OCI-LY1 (cell line): Measurements from ENCODE around the gene SECTM1.

Source experiments
- EZH2 ChIP-seq: fragments of 200-600 bp; sonication (generic), shearing (Covaris generic); IDR thresholded peaks from 2 replicates; pipeline ENCODE4 v1.8.0; 2017; ENCODE audit warnings: borderline replicate concordance, mixed run types, mild to moderate bottlenecking, antibody characterized with exemption, low read length, moderate library complexity, mixed read lengths
- TF ChIP-seq, protein P1 (sequence below): fragments of 200-600 bp; sonication (generic), shearing (Covaris generic); IDR thresholded peaks from 2 replicates; pipeline ENCODE4 v1.5.1; 2017; ENCODE audit warnings: mild to moderate bottlenecking, antibody characterized with exemption, low read length, moderate library complexity, mixed read lengths

DNA sequence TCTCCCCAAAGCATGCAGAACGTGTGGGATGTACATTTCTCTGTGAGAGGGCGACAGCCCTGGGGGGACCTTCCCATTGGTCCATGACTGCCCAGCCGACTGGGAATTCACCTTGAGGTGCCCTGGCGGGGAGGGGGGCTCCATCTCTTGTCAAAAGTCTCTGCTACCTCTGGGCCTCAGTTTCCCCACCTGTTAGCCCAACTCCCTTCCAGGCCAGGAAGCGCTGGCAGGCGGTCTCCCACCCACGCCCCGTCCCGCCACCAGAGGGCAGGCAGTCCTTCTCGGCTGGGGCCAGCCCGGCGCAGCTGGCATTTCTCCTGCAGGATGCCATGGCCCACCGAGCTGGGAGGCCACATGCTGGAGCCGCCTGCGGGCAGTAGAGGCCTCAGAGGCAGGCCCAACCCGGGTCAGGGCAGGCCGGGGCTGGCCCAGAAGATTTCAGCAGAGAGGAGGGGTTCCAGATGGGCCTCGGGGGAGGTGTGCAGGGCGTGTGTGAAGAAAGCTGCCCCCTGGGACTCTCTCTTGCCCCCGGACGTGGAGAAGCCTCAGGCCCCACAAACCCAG, 32.8 kb downstream of the SECTM1 start:
- TF ChIP-seq, protein P1, sequence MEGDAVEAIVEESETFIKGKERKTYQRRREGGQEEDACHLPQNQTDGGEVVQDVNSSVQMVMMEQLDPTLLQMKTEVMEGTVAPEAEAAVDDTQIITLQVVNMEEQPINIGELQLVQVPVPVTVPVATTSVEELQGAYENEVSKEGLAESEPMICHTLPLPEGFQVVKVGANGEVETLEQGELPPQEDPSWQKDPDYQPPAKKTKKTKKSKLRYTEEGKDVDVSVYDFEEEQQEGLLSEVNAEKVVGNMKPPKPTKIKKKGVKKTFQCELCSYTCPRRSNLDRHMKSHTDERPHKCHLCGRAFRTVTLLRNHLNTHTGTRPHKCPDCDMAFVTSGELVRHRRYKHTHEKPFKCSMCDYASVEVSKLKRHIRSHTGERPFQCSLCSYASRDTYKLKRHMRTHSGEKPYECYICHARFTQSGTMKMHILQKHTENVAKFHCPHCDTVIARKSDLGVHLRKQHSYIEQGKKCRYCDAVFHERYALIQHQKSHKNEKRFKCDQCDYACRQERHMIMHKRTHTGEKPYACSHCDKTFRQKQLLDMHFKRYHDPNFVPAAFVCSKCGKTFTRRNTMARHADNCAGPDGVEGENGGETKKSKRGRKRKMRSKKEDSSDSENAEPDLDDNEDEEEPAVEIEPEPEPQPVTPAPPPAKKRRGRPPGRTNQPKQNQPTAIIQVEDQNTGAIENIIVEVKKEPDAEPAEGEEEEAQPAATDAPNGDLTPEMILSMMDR = peak; percentile 75
- TF ChIP-seq EZH2 = no peak
